Neural progenitor cell (in vitro differentiated cells): ENCODE results near the gene OLR1. TPM values are rescaled to one million over a fixed set of nuclear protein-coding genes. Genes with fewer than 3 reads are reported as not detected.

Source experiments
- DNase-seq: peaks from one replicate; pipeline ENCODE4 v3.0.0-alpha.2; 2016; ENCODE audit warnings: low spot score
- H2AFZ ChIP-seq: fragments of 200-600 bp; sonication (generic); replicated peaks from 2 replicates; pipeline ENCODE4 v1.6.1; 2016; ENCODE audit warnings: antibody characterized with exemption
- H3F3A ChIP-seq: fragments of 200-600 bp; sonication (generic); 2 replicates; pipeline ENCODE4 v1.6.1; 2016; ENCODE audit warnings: antibody characterized with exemption, low read depth
- H3K27ac ChIP-seq: fragments of 200-600 bp; sonication (generic); 2 replicates; pipeline ENCODE4 v1.5.1; 2016; ENCODE audit warnings: mild to moderate bottlenecking
- H3K27me3 ChIP-seq: fragments of 200-600 bp; sonication (generic); 2 replicates; pipeline ENCODE4 v1.6.1; 2016; ENCODE audit warnings: mild to moderate bottlenecking, moderate library complexity
- H3K36me3 ChIP-seq: fragments of 200-600 bp; sonication (generic); 2 replicates; pipeline ENCODE4 v1.5.1; 2016
- H3K4me1 ChIP-seq: fragments of 200-600 bp; sonication (generic); 2 replicates; pipeline ENCODE4 v1.6.1; 2016; ENCODE audit warnings: mixed run types
- H3K4me2 ChIP-seq: fragments of 200-600 bp; sonication (generic); 2 replicates; pipeline ENCODE4 v1.6.1; 2016
- H3K4me3 ChIP-seq: fragments of 200-600 bp; sonication (generic); 2 replicates; pipeline ENCODE4 v1.5.1; 2016
- H3K79me2 ChIP-seq: fragments of 200-600 bp; sonication (generic); 2 replicates; pipeline ENCODE4 v1.6.1; 2016; ENCODE audit warnings: low read depth
- H3K9ac ChIP-seq: fragments of 200-600 bp; sonication (generic); 2 replicates; pipeline ENCODE4 v1.6.1; 2016
- H3K9me3 ChIP-seq: fragments of 200-600 bp; sonication (generic); 2 replicates; pipeline ENCODE4 v1.5.1; 2016; ENCODE audit warnings: low read depth
- H4K20me1 ChIP-seq: fragments of 200-600 bp; sonication (generic); 2 replicates; pipeline ENCODE4 v1.6.1; 2016; ENCODE audit warnings: low read depth
- H3K27ac Mint-ChIP-seq: 3 replicates; pipeline ENCODE4 v1.8.0; 2021; ENCODE audit warnings: mixed read lengths
- H3K27me3 Mint-ChIP-seq: 2 replicates; pipeline ENCODE4 v1.8.0; 2022; ENCODE audit warnings: low read depth, mild to moderate bottlenecking, inconsistent platforms, moderate library complexity, mixed read lengths; ENCODE audit not compliant: insufficient read depth
- H3K36me3 Mint-ChIP-seq: 3 replicates; pipeline ENCODE4 v1.8.0; 2021; ENCODE audit warnings: mixed read lengths
- H3K4me1 Mint-ChIP-seq: 3 replicates; pipeline ENCODE4 v1.8.0; 2021; ENCODE audit warnings: mixed read lengths
- H3K4me3 Mint-ChIP-seq: 3 replicates; pipeline ENCODE4 v1.8.0; 2021; ENCODE audit warnings: mild to moderate bottlenecking, moderate library complexity, mixed read lengths
- H3K9me3 Mint-ChIP-seq: 3 replicates; pipeline ENCODE4 v1.8.0; 2020; ENCODE audit warnings: mixed read lengths
- CTCF ChIP-seq: fragments of 200-600 bp; sonication (generic); IDR thresholded peaks from 2 replicates; pipeline ENCODE4 v1.5.1; 2017; ENCODE audit warnings: antibody characterized with exemption, mild to moderate bottlenecking
- EZH2 ChIP-seq: fragments of 200-600 bp; sonication (generic); IDR thresholded peaks from 2 replicates; pipeline ENCODE4 v1.6.1; 2017; ENCODE audit warnings: antibody characterized with exemption, mild to moderate bottlenecking, moderate library complexity
- EZH2phosphoT487 ChIP-seq: fragments of 200-600 bp; sonication (generic); IDR thresholded peaks from 2 replicates; pipeline ENCODE4 v1.6.1; 2017; ENCODE audit warnings: antibody characterized with exemption
- total RNA-seq: library from RNA; depleted of rRNA; stranded (reverse); fragments of >200 nt; gene quantifications from 2 replicates; pipeline ENCODE4 v1.2.3, GENCODE V29; 2015; ENCODE audit warnings: low replicate concordance

OLR1 gene
- total RNA-seq, 1 donor from 2014 or later = not detected

GRCh38 chr12:10153271-10154144, 18.4 kb downstream of the OLR1 start:
- Mint-ChIP-seq H3K4me1 (peaks cover 8% of the 10 kb centered on the region), H3K4me3 (peak overlapping the region; percentile 91), H3K9me3 (peaks cover 2% of the 10 kb centered on the region), H3K27ac (peak overlapping the region; percentile 72), H3K27me3 (no peaks in the 10 kb centered on the region), H3K36me3 (no peaks in the 10 kb centered on the region)
- peak overlapping the region; percentile 82 for H3K4me2 ChIP-seq
- peak overlapping the region; percentile 49 for H3K4me3 ChIP-seq
- no peaks in the 10 kb centered on the region for H3K27me3 ChIP-seq
- DNase-seq = peak; percentile 88
- no peaks in the 10 kb centered on the region for H4K20me1 ChIP-seq
- no peak overlapping the region for H3K9ac ChIP-seq
- H3K27ac ChIP-seq = no peak overlapping the region
- H3K79me2 ChIP-seq = no peaks in the 10 kb centered on the region
- H3K4me1 ChIP-seq = no peaks in the 10 kb centered on the region
- no peaks in the 10 kb centered on the region for H3K9me3 ChIP-seq
- H2AFZ ChIP-seq = peak overlapping the region; percentile 91
- no peaks in the 10 kb centered on the region for H3K36me3 ChIP-seq
- peaks cover 8% of the 10 kb centered on the region for H3F3A ChIP-seq
- TF ChIP-seq EZH2phosphoT487 = no peak
- peak; percentile 86 for TF ChIP-seq CTCF

GRCh38 chr12:10151621-10152020, 20.3 kb downstream of the OLR1 start:
- Histone ChIP-seq H3K79me2 (no peaks in the 10 kb centered on the region), H3K27ac (no peak overlapping the region), H2AFZ (no peak overlapping the region), H3K4me3 (no peak overlapping the region), H3K36me3 (no peaks in the 10 kb centered on the region), H4K20me1 (no peaks in the 10 kb centered on the region), H3F3A (peaks cover 8% of the 10 kb centered on the region), H3K4me1 (no peaks in the 10 kb centered on the region), H3K4me2 (no peak overlapping the region), H3K9me3 (no peaks in the 10 kb centered on the region), H3K9ac (no peak overlapping the region), H3K27me3 (no peaks in the 10 kb centered on the region)
- no peak overlapping the region for H3K27ac Mint-ChIP-seq
- peaks cover 2% of the 10 kb centered on the region for H3K9me3 Mint-ChIP-seq
- H3K27me3 Mint-ChIP-seq = no peaks in the 10 kb centered on the region
- H3K36me3 Mint-ChIP-seq = no peaks in the 10 kb centered on the region
- no peak overlapping the region for H3K4me3 Mint-ChIP-seq
- DNase-seq = no peak
- peaks cover 8% of the 10 kb centered on the region for H3K4me1 Mint-ChIP-seq
- TF ChIP-seq EZH2 (no peak), EZH2phosphoT487 (no peak), CTCF (no peak)

- Histone ChIP-seq H3K4me3 (no peak overlapping the region), H3K9ac (no peak overlapping the region), H3K9me3 (no peaks in the 10 kb centered on the region), H3K79me2 (no peaks in the 10 kb centered on the region), H3F3A (no peaks in the 10 kb centered on the region), H3K36me3 (no peaks in the 10 kb centered on the region), H3K4me1 (no peaks in the 10 kb centered on the region), H3K27me3 (no peaks in the 10 kb centered on the region), H4K20me1 (no peaks in the 10 kb centered on the region), H3K4me2 (no peak overlapping the region), H2AFZ (no peak overlapping the region), H3K27ac (no peak overlapping the region)
- no peak overlapping the region for H3K4me3 Mint-ChIP-seq
- DNase-seq = no peak
- H3K9me3 Mint-ChIP-seq = peaks cover under 1% of the 10 kb centered on the region
- H3K27ac Mint-ChIP-seq = no peak overlapping the region
- peaks cover under 1% of the 10 kb centered on the region for H3K4me1 Mint-ChIP-seq
- no peaks in the 10 kb centered on the region for H3K27me3 Mint-ChIP-seq
- H3K36me3 Mint-ChIP-seq = no peaks in the 10 kb centered on the region
- TF ChIP-seq EZH2 (no peak), EZH2phosphoT487 (no peak), CTCF (no peak)
These were observed 24.1 kb downstream of the OLR1 start for GRCh38 chr12:10147714-10148403.
